Left ventricle myocardium superior (tissue), 1 donor: Measurements from ENCODE around the gene GPR180. TPM values are rescaled to one million over a fixed set of nuclear protein-coding genes. Genes with fewer than 3 reads are reported as not detected.

Experiments used
- ATAC-seq: fragments of 200-7000 bp; cut with Tn5 transposase; one replicate; pipeline ENCODE4 v1.9.1; 2020; ENCODE audit warnings: mild to moderate bottlenecking, moderate library complexity
- DNase-seq: peaks from one replicate; pipeline ENCODE4 v3.0.0-alpha.2; 2020
- intact Hi-C: fragments of 100-400 bp; cut with micrococcal nuclease; formaldehyde crosslinking; loops from one replicate; pipeline ENCODE4 v1.11.0; 2022
- long read RNA-seq: library from polyadenylated mRNA; unstranded; transcript quantifications from one replicate; pipeline ENCODE4 v2.0.0, GENCODE V29; 2021
- total RNA-seq: library from RNA; stranded (reverse); fragmentation: NEBNext Ultra II Directional; extraction: Animal tissue kit (Norgen Biotek cat#: 25700); gene quantifications from one replicate; pipeline ENCODE4 v1.2.1, GENCODE V29; 2021
- donor health status: DM: no; HTN: yes; CAD: no; lungs with severe emphysema.

The GPR180 gene
- total RNA-seq, result 5.8 TPM
- long read RNA-seq, full-length matches to known transcripts, result 27 of 31 reads
- long read RNA-seq, partial matches to known transcripts, result 0 of 31 reads
- long read RNA-seq, other reads (novel, unspliced or antisense), result 4 of 31 reads

DNA sequence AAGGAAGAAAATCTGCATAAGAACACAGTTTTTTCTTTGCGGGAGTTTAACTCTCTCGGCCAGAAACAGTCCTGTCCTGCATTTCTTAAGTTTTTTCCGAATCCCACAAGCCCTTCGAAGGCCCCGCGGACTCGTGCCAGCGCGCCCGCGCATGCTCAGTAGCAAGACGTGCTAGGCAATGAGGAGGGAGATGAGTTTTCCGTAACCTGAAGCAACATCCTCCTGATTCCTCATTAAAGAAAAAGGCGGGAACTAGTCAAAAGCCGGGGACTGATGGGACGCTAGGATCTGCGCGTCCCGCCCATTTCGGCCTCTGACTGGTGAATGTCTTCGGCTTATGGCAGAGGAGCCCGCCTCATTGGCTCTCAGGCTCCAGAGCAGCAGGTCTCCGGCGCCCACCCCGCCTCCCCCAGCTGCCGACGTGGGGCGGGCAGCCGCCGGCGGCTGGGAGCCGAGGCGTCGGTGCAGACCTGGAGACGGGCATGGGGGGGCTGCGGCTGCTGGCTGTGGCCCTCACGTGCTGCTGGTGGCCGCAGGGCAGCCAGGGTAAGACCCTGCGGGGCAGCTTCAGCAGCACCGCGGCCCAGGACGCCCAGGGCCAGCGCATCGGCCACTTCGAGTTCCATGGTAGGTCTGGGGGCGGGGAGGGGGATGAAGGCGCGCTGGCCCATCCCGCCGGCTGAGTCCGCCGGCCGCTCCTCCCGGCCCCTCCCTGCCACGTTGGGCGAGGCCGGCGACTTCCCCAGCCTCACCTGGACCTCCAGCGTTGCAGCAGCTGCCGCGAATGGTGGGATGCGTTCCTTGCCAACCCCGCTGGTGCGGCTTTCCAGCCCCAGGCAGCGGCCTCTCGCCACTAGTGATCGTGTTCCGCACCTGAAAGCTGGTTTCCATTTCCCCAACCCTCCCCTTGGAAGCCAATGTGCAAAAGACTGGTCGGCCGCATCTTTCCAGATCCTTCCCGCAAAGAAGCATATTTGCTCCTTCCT lies at the start of gene GPR180:
Gene GPR180, plus strand, starts transcription at position 412 of the 986 bp plus-strand sequence. Its CDS starts 71 bp downstream, at position 483.
- ATAC-seq (peak; percentile 100), DNase-seq (peak; percentile 98)
- intact Hi-C loops, result no loop called here

- intact Hi-C loops, result no loop called here
- no peak for DNase-seq
- ATAC-seq, result no peak
Observed at GRCh38 chr13:94552095-94552494, 49.6 kb upstream of the GPR180 start.

GRCh38 chr13:94553766-94554165 lies 47.9 kb upstream of the GPR180 start:
- intact Hi-C loops, result no loop called here
- no peak for DNase-seq
- ATAC-seq, result no peak

GRCh38 chr13:94556041-94556440 lies 45.6 kb upstream of the GPR180 start:
- intact Hi-C loops, result no loop called here
- DNase-seq (no peak), ATAC-seq (peak; percentile 45)

DNA sequence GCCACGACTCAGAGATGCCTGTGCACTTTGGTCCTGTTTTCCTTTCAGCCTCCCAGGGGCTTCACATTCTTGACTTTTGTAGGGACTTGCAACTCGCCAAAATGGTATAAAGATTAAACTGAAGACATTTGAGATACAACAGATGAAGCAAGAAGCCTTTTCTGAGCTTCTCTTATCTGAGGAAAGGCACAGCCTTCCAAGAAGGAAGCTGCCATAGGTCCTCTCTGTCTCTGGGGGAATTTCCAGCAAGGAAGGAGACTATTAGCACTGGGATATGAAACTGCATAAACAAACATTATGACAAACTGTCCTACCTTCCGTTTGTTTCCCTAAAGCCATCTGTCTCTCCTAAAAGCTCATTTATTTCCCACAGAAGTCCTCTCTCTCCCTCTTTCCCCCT lies 45.0 kb upstream of the GPR180 start:
- DNase-seq (no peak), ATAC-seq (peak; percentile 56)
- intact Hi-C loops, result no loop called here

DNA sequence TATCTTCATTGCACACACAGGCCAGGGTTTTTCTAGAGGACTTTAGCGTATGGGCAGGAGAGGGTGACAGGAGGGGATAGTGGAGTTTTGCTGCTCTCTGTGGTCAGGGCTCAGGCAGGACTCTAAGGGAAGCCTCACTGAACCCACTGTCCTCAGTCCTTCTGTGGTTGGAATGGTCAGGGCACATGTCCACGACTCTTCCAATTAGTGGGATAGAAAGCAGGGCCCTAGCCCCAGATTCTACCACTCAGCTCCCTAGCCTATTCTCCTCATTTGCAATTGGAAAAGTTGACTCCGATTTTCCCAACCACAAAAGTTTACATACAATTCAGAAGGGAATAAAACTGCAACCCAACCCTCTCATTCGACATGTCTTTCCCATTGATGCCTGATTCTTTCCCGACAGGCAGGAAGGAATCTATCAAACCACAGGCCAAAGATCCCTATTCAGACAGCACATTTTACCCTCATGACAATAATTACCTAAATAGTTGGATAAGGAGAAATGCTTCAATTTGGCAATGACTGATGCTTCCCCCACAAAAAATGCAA lies 43.9 kb upstream of the GPR180 start:
- DNase-seq (no peak), ATAC-seq (no peak)
- intact Hi-C loops, result no loop called here

DNA sequence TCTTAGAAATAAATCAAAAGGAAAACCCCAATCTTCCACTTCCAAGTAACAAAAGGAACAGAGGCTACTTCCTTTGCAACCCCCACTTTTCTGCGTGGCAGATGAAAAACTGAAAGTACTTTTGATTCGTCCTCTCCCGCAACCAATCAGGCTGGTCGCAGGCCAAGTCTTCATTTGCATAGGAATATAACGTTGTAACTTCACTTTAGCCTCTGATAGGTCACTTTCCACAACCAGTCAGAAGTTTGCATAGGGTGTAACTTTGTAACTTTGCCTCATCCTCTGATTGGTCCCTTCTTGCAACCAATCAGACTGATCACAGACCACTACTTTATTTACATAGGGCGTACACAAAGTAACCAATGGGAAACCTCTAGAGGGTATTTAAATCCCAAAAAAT lies 42.9 kb upstream of the GPR180 start:
- DNase-seq (no peak), ATAC-seq (no peak)
- intact Hi-C loops, result no loop called here

- intact Hi-C loops, result no loop called here
- DNase-seq, result no peak
- ATAC-seq, result no peak
Observed at GRCh38 chr13:94559222-94559795, 42.3 kb upstream of the GPR180 start.

DNA sequence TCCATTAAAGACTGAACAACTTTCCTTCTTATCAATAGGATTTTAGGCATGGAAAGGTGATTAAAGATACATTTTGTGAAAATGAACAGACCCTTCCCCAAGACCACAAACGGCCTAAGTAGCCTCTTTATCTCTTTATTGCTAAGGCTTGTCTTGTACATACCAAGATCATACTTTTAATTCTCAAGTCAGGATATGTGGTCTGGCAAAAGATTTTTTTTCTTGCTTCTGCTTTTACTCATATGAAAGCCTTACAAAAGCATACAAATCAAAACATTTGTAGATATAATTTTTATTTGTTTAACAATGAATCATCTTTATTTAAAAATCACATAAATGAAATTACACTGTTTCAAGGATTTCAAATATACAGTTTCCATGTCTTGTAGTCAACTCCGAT lies 41.5 kb upstream of the GPR180 start:
- intact Hi-C loops, result no loop called here
- no peak for ATAC-seq

DNA sequence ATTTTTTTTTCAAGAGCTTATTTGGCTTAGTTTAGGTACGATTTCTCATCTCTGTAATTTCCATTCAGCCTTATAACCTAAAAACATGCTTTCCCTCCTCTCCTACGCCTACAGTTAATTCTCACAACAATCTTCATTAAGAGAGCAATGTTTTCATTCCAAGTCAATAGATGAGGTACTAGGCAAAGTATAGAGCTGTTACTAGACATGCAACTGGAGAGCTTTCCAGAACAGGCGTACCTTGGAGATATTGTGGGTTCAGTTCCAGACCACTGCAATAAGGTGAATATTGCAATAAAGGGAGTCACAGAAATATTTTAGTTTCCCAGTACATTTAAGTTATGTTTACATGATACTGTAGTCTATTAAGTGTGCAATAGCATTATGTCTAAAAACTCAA lies 40.5 kb upstream of the GPR180 start:
- intact Hi-C loops, result no loop called here
- DNase-seq (no peak), ATAC-seq (no peak)

More for the DNA sequence above, 41.5 kb upstream of the GPR180 start:
- no peak for DNase-seq

DNA sequence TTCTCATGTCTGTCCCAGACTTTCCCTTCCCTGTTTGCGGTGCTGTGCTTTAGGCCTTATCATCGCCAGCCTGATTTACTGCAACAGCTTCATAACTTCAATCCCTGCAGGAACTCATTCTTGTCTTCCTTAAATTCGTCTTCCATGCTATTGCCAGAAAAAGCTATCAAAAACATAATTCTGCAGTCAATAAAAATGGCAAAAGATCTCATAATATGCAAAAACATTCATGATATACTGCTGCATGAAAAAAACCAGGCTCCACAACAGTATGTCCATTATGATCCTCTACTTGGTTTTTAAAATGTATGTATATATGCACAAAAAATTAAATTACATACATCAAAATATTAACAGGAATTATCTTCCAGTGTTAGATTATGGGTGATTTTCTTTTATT lies 34.1 kb upstream of the GPR180 start:
- intact Hi-C loops, result no loop called here
- no peak for DNase-seq
- ATAC-seq, result no peak

DNA sequence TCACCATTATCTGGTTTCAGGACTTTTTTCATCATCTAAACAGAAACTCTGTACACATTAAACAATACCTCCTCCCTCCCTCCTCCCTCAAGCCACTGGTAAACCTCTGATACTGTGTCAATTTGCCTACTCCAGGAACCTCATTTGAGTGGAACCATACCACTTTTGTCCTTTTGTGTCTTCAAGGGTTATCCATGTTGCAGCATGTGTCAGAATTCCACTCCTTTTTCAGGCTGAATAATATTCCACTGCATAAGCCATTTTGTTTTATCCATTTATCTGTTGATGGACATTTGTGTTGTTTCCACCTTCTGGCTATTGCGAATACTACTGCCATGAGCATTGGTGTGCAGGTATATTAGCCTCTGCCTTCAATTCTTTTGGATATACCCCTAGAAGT lies 33.2 kb upstream of the GPR180 start:
- DNase-seq, result no peak
- no peak for ATAC-seq
- intact Hi-C loops, result no loop called here

DNA sequence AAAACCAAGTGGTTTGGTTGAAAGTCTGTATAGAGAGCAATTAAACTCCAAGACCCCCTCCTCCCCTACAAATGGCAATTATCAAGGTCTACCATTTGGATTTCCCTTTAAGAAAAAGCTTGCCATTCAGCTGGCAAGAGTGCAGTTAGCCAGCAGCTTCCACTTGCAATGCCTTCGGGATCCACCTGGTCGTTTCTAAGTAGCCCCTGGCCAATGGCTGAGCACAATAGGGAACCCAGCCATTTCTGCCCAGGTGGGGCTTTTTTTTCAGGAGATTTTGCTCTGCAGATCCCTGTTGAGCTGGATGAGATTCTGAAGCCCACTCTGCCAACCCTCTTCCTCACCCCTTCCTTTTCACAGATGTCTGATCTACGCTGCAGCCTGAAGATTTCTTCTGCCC lies 32.0 kb upstream of the GPR180 start:
- intact Hi-C loops, result no loop called here
- DNase-seq, result no peak
- ATAC-seq, result no peak

- intact Hi-C loops, result no loop called here
- no peak for ATAC-seq
- DNase-seq, result no peak
Observed at GRCh38 chr13:94579063-94579462, 22.6 kb upstream of the GPR180 start.

DNA sequence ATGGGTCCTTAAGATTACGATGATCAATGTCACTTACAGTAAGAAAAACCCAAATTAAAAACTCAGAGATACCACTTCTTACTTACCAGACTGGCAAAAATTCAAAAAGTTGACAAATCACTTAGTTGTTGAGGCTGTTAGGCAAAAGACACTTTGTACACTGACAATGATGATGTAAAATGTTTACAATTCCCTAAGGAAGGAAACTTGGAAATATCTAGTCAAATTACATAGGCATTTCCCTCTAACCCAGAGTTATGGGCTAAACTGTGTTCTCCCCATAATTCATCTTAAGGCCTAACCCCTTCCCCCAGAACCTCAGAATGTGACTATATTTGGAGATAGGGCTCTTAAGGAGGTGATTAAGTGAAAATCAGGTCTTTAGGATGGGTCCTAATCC lies 17.7 kb upstream of the GPR180 start:
- intact Hi-C loops, result no loop called here
- no peak for DNase-seq
- no peak for ATAC-seq

- intact Hi-C loops, result no loop called here
- ATAC-seq (no peak), DNase-seq (no peak)
Observed at GRCh38 chr13:94585543-94586101, 16.0 kb upstream of the GPR180 start.

DNA sequence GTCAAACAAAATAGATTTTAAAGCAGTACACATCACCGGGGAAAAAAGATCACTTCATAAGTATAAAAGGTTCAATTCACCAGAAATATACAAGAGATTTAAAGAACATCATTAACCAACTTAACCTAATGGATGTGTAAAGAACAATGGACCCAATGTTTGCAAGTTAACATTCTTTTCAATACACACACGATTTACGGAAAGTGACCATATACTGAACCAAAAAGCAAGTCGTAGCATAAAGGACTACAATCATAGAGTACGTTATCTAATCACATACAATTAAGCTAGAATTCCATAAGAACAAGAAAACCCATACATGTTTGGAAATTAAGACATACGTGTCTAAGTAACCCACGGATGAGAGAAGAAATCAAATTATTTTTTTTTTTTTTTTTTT lies 15.3 kb upstream of the GPR180 start:
- no peak for ATAC-seq
- intact Hi-C loops, result no loop called here
- DNase-seq, result no peak

GRCh38 chr13:94588541-94588940 lies 13.1 kb upstream of the GPR180 start:
- intact Hi-C loops, result no loop called here
- DNase-seq (no peak), ATAC-seq (no peak)

- ATAC-seq (no peak), DNase-seq (no peak)
- intact Hi-C loops, result no loop called here
Observed at GRCh38 chr13:94590744-94591143, 10.9 kb upstream of the GPR180 start.
